HCT116 (cell line): ENCODE results near the gene TMEM11. TPM values are rescaled to one million over a fixed set of nuclear protein-coding genes. Genes with fewer than 3 reads are reported as not detected.

Experiments used
- ATAC-seq: fragments of 200-7000 bp; cut with Tn5 transposase; 2 replicates; pipeline ENCODE4 v1.9.1; 2020; ENCODE audit warnings: mild to moderate bottlenecking, moderate library complexity
- BruUV-seq: library from RNA; stranded (reverse); fragments of 400-500 nt; replicated peaks from 2 replicates; lab custom pipeline; 2021; lab: Mats Ljungman, UMichigan
- CTCF ChIA-PET: fragments of 300-600 bp; sonication (Branson Sonifier 250); formaldehyde crosslinking; loops from one replicate; lab custom pipeline; 2021; ENCODE audit warnings: antibody characterized with exemption; lab: Charles Lee
- POLR2A ChIA-PET: fragments of 300-600, 350-600 bp; sonication (Branson Sonifier 250); formaldehyde crosslinking; loops from one replicate; lab custom pipeline; 2021; ENCODE audit warnings: antibody characterized with exemption; lab: Charles Lee
- RAD21 ChIA-PET, 2 experiments: fragments of 300-600 bp; sonication (Branson Sonifier 250); formaldehyde crosslinking; loops; one replicate each; lab custom pipeline; 2023; ENCODE audit warnings: low total read pairs in 2 of 2; ENCODE audit not compliant: uncharacterized antibody in 2 of 2, unreplicated experiment in 2 of 2, low non-redundant PET in 1 of 2; lab: Charles Lee
- DNase-seq: peaks from one replicate; pipeline ENCODE4 v3.0.0-alpha.2; 2010; ENCODE audit warnings: low read depth, low spot score
- H2AFZ ChIP-seq: fragments of 200-600 bp; shearing (Covaris generic), sonication (generic); 2 replicates; pipeline ENCODE4 v1.6.1; 2017; ENCODE audit warnings: low read depth, mixed run types, mixed read lengths, antibody characterized with exemption, low read length; ENCODE audit not compliant: poor library complexity, severe bottlenecking
- H3K27ac ChIP-seq: 2 replicates; pipeline ENCODE4 v1.5.1; 2012; ENCODE audit warnings: low read depth, low read length
- H3K27me3 ChIP-seq: fragments of 200-600 bp; sonication (generic); 2 replicates; pipeline ENCODE4 v1.6.1; 2016; ENCODE audit warnings: mixed run types, low read length, mixed read lengths; ENCODE audit not compliant: insufficient read depth
- H3K36me3 ChIP-seq, 2 experiments: fragments of 200-500 bp in 1 of 2; fragments of 200-600 bp in 1 of 2; sonication (Bioruptor generic) in 1 of 2; sonication (generic) in 1 of 2; 2 replicates each; pipeline versions ENCODE4 v1.5.1 to v1.6.1; 2014 to 2016; ENCODE audit warnings: low read length in 2 of 2, inconsistent platforms in 1 of 2, mixed read lengths in 1 of 2, mixed run types in 1 of 2; ENCODE audit not compliant: insufficient read depth in 2 of 2, control insufficient read depth in 1 of 2
- H3K4me1 ChIP-seq, 2 experiments: fragments of 200-600 bp in 1 of 2; sonication (generic) in 1 of 2; 2 replicates each; pipeline versions ENCODE4 v1.5.1 to v1.6.1; 2012 to 2017; ENCODE audit warnings: low read length in 2 of 2, inconsistent platforms in 1 of 2, mild to moderate bottlenecking in 1 of 2, mixed read lengths in 1 of 2, mixed run types in 1 of 2, moderate library complexity in 1 of 2; ENCODE audit not compliant: insufficient read depth in 2 of 2, control insufficient read depth in 1 of 2
- H3K4me2 ChIP-seq: fragments of 200-600 bp; sonication (generic); 2 replicates; pipeline ENCODE4 v1.6.1; 2017; ENCODE audit warnings: mixed run types, low read length, mixed read lengths
- H3K4me3 ChIP-seq, 2 experiments: fragments of 200-600 bp in 1 of 2; sonication (generic) in 1 of 2; replicated peaks in 1 of 2; 2 replicates each; pipeline ENCODE4 v1.5.1; 2011 to 2016; ENCODE audit warnings: low read length in 2 of 2, control low read depth in 1 of 2, low read depth in 1 of 2, mild to moderate bottlenecking in 1 of 2, mixed read lengths in 1 of 2, mixed run types in 1 of 2
- H3K79me2 ChIP-seq: fragments of 200-600 bp; sonication (generic); 2 replicates; pipeline ENCODE4 v1.6.1; 2017; ENCODE audit warnings: mild to moderate bottlenecking, mixed run types, low read length, moderate library complexity, mixed read lengths; ENCODE audit not compliant: insufficient read depth
- H3K9ac ChIP-seq: fragments of 200-600 bp; sonication (generic); 2 replicates; pipeline ENCODE4 v1.6.1; 2016; ENCODE audit warnings: low read length, mixed read lengths
- H3K9me2 ChIP-seq: fragments of 200-600 bp; sonication (generic), shearing (Covaris generic); 2 replicates; pipeline ENCODE4 v1.6.1; 2017; ENCODE audit warnings: mixed run types, mild to moderate bottlenecking, moderate library complexity; ENCODE audit not compliant: insufficient read depth
- H3K9me3 ChIP-seq, 2 experiments: fragments of 200-500 bp in 1 of 2; fragments of 200-600 bp in 1 of 2; sonication (Bioruptor generic) in 1 of 2; sonication (generic) in 1 of 2; 2 replicates each; pipeline ENCODE4 v1.6.1; 2014 to 2017; ENCODE audit warnings: low read length in 2 of 2, mixed read lengths in 2 of 2, inconsistent platforms in 1 of 2, low read depth in 1 of 2, mild to moderate bottlenecking in 1 of 2, mixed run types in 1 of 2, moderate library complexity in 1 of 2; ENCODE audit not compliant: control insufficient read depth in 1 of 2, insufficient read depth in 1 of 2
- H4K20me1 ChIP-seq: fragments of 200-600 bp; sonication (generic), shearing (Covaris generic); 2 replicates; pipeline ENCODE4 v1.6.1; 2017; ENCODE audit warnings: mixed run types, mild to moderate bottlenecking, moderate library complexity; ENCODE audit not compliant: insufficient read depth
- CEBPB ChIP-seq: IDR thresholded peaks from 2 replicates; pipeline ENCODE4 v1.6.1; 2012; ENCODE audit warnings: low read depth
- CTCF ChIP-seq, 3 experiments: fragments of 200-600 bp in 1 of 3; sonication (generic) in 1 of 3; IDR thresholded peaks in 2 of 3; conservative IDR thresholded peaks in 1 of 3; 2 replicates each; pipeline ENCODE4 v1.5.1; 2012 to 2017; ENCODE audit warnings: low read depth in 2 of 3, low read length in 2 of 3, antibody characterized with exemption in 1 of 3, borderline replicate concordance in 1 of 3, control low read depth in 1 of 3, mild to moderate bottlenecking in 1 of 3, mixed read lengths in 1 of 3, mixed run types in 1 of 3, moderate library complexity in 1 of 3; ENCODE audit not compliant: insufficient read depth in 1 of 3
- EGR1 ChIP-seq: IDR thresholded peaks from 2 replicates; pipeline ENCODE4 v1.6.1; 2012; ENCODE audit warnings: low read depth
- EZH2 ChIP-seq: fragments of 200-600 bp; sonication (generic); IDR thresholded peaks from 2 replicates; pipeline ENCODE4 v1.6.1; 2017; ENCODE audit warnings: antibody characterized with exemption, mixed run types
- EZH2phosphoT487 ChIP-seq: fragments of 200-600 bp; IDR thresholded peaks from 2 replicates; pipeline ENCODE4 v1.6.1; 2018; ENCODE audit warnings: antibody characterized with exemption, borderline replicate concordance
- FOSL1 ChIP-seq: IDR thresholded peaks from 2 replicates; pipeline ENCODE4 v1.6.1; 2012; ENCODE audit warnings: low read depth
- JUND ChIP-seq: IDR thresholded peaks from 2 replicates; pipeline ENCODE4 v1.6.1; 2012
- POLR2AphosphoS5 ChIP-seq: IDR thresholded peaks from 2 replicates; pipeline ENCODE4 v1.6.1; 2011; ENCODE audit warnings: mild to moderate bottlenecking, low read depth, low read length, moderate library complexity
- SIN3A ChIP-seq: IDR thresholded peaks from 2 replicates; pipeline ENCODE4 v1.6.1; 2012; ENCODE audit warnings: low read depth
- TCF7L2 ChIP-seq: IDR thresholded peaks from 2 replicates; pipeline ENCODE4 v1.7.0; 2011; ENCODE audit warnings: borderline replicate concordance, inconsistent platforms; ENCODE audit not compliant: insufficient read depth, insufficient read length; ENCODE audit errors: extremely low read depth
- ZBTB33 ChIP-seq: IDR thresholded peaks from 2 replicates; pipeline ENCODE4 v1.6.1; 2011; ENCODE audit warnings: mild to moderate bottlenecking, low read length, moderate library complexity; ENCODE audit not compliant: insufficient replicate concordance; ENCODE audit errors: extremely low read depth
- ZNF274 ChIP-seq: fragments of 200-500 bp; sonication (Bioruptor generic); IDR thresholded peaks from 2 replicates; pipeline ENCODE4 v1.6.1; 2014; ENCODE audit warnings: mild to moderate bottlenecking, low read depth, low read length, inconsistent platforms
- intact Hi-C: fragments of 100-400 bp; cut with micrococcal nuclease; formaldehyde crosslinking; loops from 2 replicates; pipeline ENCODE4 v1.10.0; 2022
- total RNA-seq: library from RNA; stranded (reverse); gene quantifications from one replicate; pipeline ENCODE4 v1.2.1, GENCODE V29; 2021; ENCODE audit not compliant: unreplicated experiment

The TMEM11 gene
- total RNA-seq, 1 experiment from 2014 or later = 31.0 TPM

GRCh38 chr17:21242026-21242697 is 28.2 kb upstream of the TMEM11 start:
- BruUV-seq = no TSS peak
- POLR2A ChIA-PET = no interaction called here
- H3K9me3 ChIP-seq = no peaks in the 10 kb centered on the region
- no peak for TF ChIP-seq CEBPB
- no peak for TF ChIP-seq CTCF (IDR thresholded peaks at IDR 0.05 in 2 of 3, conservative IDR thresholded peaks at IDR 0.05 in 1 of 3; ENCODE audit: borderline replicate concordance in 1 of 3, insufficient read depth in 1 of 3, low read depth in 2 of 3, low read length in 2 of 3)
- TF ChIP-seq EZH2phosphoT487 = no peak
- TF ChIP-seq, all 23 proteins: peak for 0
- H3K79me2 ChIP-seq = no peaks in the 10 kb centered on the region
- CTCF ChIA-PET = no interaction called here
- H4K20me1 ChIP-seq = no peaks in the 10 kb centered on the region
- DNase-seq (no peak), ATAC-seq (no peak)
- H3K9ac ChIP-seq = no peak overlapping the region
- intact Hi-C loops = no loop called here
- no peaks in the 10 kb centered on the region for H3K9me2 ChIP-seq
- H3K36me3 ChIP-seq = no peaks in the 10 kb centered on the region
- H3K4me2 ChIP-seq = no peak overlapping the region
- RAD21 ChIA-PET = no interaction called here
- no peaks in the 10 kb centered on the region for H3K4me1 ChIP-seq
- no peaks in the 10 kb centered on the region for H3K27me3 ChIP-seq
- no peak overlapping the region for H3K4me3 ChIP-seq
- H3K27ac ChIP-seq = no peak overlapping the region
- no peak overlapping the region for H2AFZ ChIP-seq

- H3K4me1 ChIP-seq = no peaks in the 10 kb centered on the region
- no peak overlapping the region for H3K4me2 ChIP-seq
- H3K9me2 ChIP-seq = no peaks in the 10 kb centered on the region
- intact Hi-C loops = no loop called here
- ATAC-seq = no peak
- RAD21 ChIA-PET = no interaction called here
- H3K9me3 ChIP-seq = no peaks in the 10 kb centered on the region
- TF ChIP-seq FOSL1 (no peak), SIN3A (no peak), EZH2 (no peak), EGR1 (no peak), ZNF274 (no peak), ZBTB33 (no peak), JUND (no peak), TCF7L2 (no peak), EZH2phosphoT487 (no peak), POLR2AphosphoS5 (no peak)
- TF ChIP-seq, all 23 proteins: peak for 0
- no peaks in the 10 kb centered on the region for H3K79me2 ChIP-seq
- no peaks in the 10 kb centered on the region for H3K27me3 ChIP-seq
- H2AFZ ChIP-seq = no peak overlapping the region
- H3K9ac ChIP-seq = no peak overlapping the region
- H3K4me3 ChIP-seq = no peak overlapping the region
- H3K36me3 ChIP-seq = no peaks in the 10 kb centered on the region
- CTCF ChIA-PET = no interaction called here
- no peaks in the 10 kb centered on the region for H4K20me1 ChIP-seq
- BruUV-seq = no TSS peak
- no peak for DNase-seq
- POLR2A ChIA-PET = no interaction called here
- no peak overlapping the region for H3K27ac ChIP-seq
Observed at GRCh38 chr17:21241564-21241963, 27.6 kb upstream of the TMEM11 start.
